BLaER1 treated with 17β-estradiol and CSF1 and Interleukin-3, amounts not matched to agents 10 nM and 100 nM (cell line): ENCODE measurements around the gene PDXK.

ENCODE experiments used
- H3K27ac ChIP-seq, 11 experiments: shearing (Covaris generic); formaldehyde crosslinking; 2 replicates each; pipeline ENCODE4 v1.8.1; 2022
- H3K27me3 ChIP-seq, 11 experiments: shearing (Covaris generic); formaldehyde crosslinking; 2 replicates each; pipeline ENCODE4 v1.8.1; 2022
- H3K36me3 ChIP-seq, 11 experiments: shearing (Covaris generic); formaldehyde crosslinking; 2 replicates each; pipeline ENCODE4 v1.8.1; 2022
- H3K4me1 ChIP-seq, 10 experiments: shearing (Covaris generic); formaldehyde crosslinking; 2 replicates each; pipeline ENCODE4 v1.8.1; 2022
- H3K4me2 ChIP-seq, 11 experiments: shearing (Covaris generic); formaldehyde crosslinking; 2 replicates each; pipeline ENCODE4 v1.8.1; 2022
- H3K4me3 ChIP-seq, 10 experiments: shearing (Covaris generic); formaldehyde crosslinking; 2 replicates each; pipeline ENCODE4 v1.8.1; 2022
- H3K9ac ChIP-seq, 11 experiments: shearing (Covaris generic); formaldehyde crosslinking; 2 replicates each; pipeline ENCODE4 v1.8.1; 2022
- H3K9me3 ChIP-seq, 11 experiments: shearing (Covaris generic); formaldehyde crosslinking; replicated peaks in 1 of 11; 2 replicates each; pipeline ENCODE4 v1.8.1; 2022
- H4K20me1 ChIP-seq, 11 experiments: shearing (Covaris generic); formaldehyde crosslinking; 2 replicates each; pipeline ENCODE4 v1.8.1; 2022
- Cebpa-rat ChIP-seq, 11 experiments: shearing (Covaris generic); IDR thresholded peaks; 2 replicates each; pipeline ENCODE4 v1.8.1; 2022

PDXK gene

DNA sequence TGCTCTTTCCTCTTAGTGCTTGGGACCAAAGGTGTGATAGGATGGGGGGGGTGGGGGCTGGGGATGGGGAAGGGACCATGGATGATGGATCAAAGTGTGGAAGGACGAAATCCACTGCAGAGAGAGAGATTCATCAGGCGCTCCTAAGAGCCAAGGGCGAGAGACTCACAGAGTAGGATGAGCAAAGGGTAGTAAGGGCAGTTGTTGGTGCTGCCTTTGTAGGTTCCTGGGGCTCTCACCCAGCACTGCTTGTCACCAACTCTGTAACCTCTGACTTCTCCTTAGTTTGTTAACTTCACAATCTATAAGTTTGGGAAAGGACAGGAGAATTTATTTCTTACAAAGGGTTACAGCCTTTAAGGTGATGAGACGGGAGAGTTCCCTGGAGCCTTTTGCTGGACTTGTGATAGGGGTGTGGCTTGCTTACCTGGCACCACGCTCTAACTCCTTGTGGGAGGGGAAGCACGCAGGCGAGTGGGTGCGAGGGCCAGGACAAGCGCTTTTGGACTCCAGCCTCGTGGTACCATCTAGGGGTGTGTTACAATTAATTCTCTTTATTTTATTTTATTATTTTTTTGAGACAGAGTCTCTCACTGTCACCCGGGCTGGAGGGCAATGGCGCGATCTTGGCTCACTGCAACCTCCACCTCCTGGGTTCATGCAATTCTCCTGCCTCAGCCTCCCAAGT lies 1.6 kb upstream of the PDXK start:
- peaks cover 49 to 56% (median 53%) of the 10 kb centered on the region in 10 experiments for H3K4me1 ChIP-seq
- no peak for TF ChIP-seq Cebpa-rat (IDR thresholded peaks at IDR 0.05)
- H3K27ac ChIP-seq = no peak overlapping the region
- peaks cover 26 to 40% (median 32%) of the 10 kb centered on the region in 11 experiments for H4K20me1 ChIP-seq
- no peak overlapping the region for H3K4me3 ChIP-seq
- H3K9ac ChIP-seq = no peak overlapping the region
- H3K36me3 ChIP-seq = peaks cover 0 to 18% (median 4%) of the 10 kb centered on the region in 11 experiments; a peak in 7 of 22 replicates
- H3K4me2 ChIP-seq = peak overlapping the region; percentile 45 to 100 (median 98)
- H3K9me3 ChIP-seq = no peaks in the 10 kb centered on the region
- peaks cover 7 to 42% (median 20%) of the 10 kb centered on the region in 11 experiments; a peak in 18 of 22 replicates for H3K27me3 ChIP-seq

GRCh38 chr21:43717967-43718871 lies 710 bp upstream of the PDXK start:
- peaks cover 0 to 26% (median 5%) of the 10 kb centered on the region in 11 experiments; a peak in 12 of 22 replicates for H3K36me3 ChIP-seq
- peaks cover 49 to 65% (median 62%) of the 10 kb centered on the region in 10 experiments for H3K4me1 ChIP-seq
- peak overlapping the region; percentile 74 to 100 (median 96) for H3K4me3 ChIP-seq
- TF ChIP-seq Cebpa-rat (IDR thresholded peaks at IDR 0.05) = no peak
- H3K9ac ChIP-seq = peak overlapping the region; percentile 59 to 93 (median 89); a peak in 21 of 22 replicates
- peaks cover 33 to 48% (median 36%) of the 10 kb centered on the region in 11 experiments for H4K20me1 ChIP-seq
- H3K4me2 ChIP-seq = peak overlapping the region; percentile 76 to 100 (median 98)
- H3K27ac ChIP-seq = peak overlapping the region in 10 of 11 experiments; percentile 34 to 90 (median 86); a peak in 20 of 22 replicates
- H3K27me3 ChIP-seq = peaks cover 7 to 42% (median 20%) of the 10 kb centered on the region in 11 experiments; a peak in 18 of 22 replicates
- no peaks in the 10 kb centered on the region for H3K9me3 ChIP-seq

DNA sequence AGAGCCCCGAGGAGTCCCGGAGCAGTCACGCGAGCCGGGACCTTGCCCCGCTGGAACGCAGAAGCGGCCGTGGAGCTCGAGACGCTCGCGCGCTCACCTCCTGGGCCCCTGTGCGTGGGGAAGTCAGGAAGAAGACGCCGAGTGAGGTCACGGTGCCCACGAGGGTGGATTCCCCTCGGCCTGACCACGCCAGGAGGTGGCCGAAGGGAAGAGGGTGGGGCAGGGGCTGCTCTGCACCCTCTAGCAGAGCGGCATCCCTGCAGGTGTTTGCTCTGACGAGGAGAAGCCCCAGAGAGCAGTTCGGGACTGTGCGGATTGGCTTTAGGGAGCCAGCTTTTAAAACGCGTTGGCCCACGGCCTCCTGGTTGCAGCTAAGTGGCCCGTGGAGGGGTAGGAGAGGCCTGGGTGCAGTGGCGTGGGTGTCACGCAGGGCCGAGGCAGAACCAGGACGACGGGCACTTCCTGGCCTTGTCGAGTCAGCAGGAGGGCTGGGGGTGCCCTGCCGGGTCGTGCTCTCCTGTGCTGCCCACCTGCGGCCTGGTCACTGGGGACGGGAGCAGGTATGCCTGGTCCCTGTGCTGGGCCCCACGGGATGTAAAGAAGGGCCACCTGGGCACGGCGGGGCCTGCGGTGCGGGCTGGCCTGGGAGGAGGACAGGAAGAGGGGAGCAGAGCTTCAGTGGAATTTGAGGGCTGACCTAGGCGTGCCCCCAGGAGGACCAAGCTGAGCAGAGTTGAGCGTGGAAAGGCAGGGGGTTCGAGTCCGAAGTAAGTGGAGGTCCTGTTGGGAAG lies 1.0 kb downstream of the PDXK start:
- peaks cover 0 to 40% (median 18%) of the 10 kb centered on the region in 11 experiments; a peak in 20 of 22 replicates for H3K36me3 ChIP-seq
- H3K9ac ChIP-seq = peak overlapping the region; percentile 82 to 93 (median 90)
- TF ChIP-seq Cebpa-rat (IDR thresholded peaks at IDR 0.05) = no peak
- H3K4me3 ChIP-seq = peak overlapping the region; percentile 74 to 100 (median 96)
- H3K27ac ChIP-seq = peak overlapping the region; percentile 71 to 90 (median 86)
- peak overlapping the region; percentile 87 to 100 (median 99) for H3K4me2 ChIP-seq
- H3K9me3 ChIP-seq = no peaks in the 10 kb centered on the region
- H4K20me1 ChIP-seq = peaks cover 33 to 58% (median 46%) of the 10 kb centered on the region in 11 experiments
- peaks cover 7 to 42% (median 20%) of the 10 kb centered on the region in 11 experiments; a peak in 18 of 22 replicates for H3K27me3 ChIP-seq
- peaks cover 65 to 82% (median 79%) of the 10 kb centered on the region in 10 experiments for H3K4me1 ChIP-seq

DNA sequence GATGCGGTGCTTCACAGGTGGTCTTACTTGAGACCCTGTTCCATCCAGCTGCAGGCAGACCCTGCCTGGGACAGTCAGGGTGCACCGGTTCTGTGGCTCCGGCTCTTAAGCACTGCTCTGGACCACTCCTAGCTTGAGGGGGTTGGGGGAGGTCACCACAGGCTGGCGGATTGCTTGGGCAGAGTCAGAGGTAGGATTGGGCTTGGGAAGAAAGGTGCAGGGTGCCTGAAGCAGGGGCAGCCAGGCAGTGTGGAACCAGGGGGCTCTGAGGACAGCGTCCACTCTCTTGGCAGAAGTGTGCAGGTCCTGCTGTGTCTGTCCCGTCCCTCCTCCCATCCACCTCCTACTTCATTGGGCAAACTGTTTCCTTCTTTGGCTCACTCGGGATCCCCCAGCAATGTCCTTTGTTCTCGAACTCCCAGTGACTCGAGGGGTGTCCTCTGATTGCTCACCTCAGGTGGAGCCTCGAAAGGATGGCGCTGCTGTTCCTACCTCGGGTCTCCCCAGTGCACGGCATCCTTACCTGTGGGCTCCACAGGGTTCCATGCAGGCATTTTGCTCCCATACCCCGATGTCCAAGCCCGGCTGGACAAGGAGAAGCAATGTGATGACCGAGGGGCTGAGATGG lies 1.7 kb downstream of the PDXK start:
- Histone ChIP-seq H4K20me1 (peaks cover 33 to 60% (median 46%) of the 10 kb centered on the region in 11 experiments), H3K9me3 (no peaks in the 10 kb centered on the region), H3K27me3 (peaks cover 7 to 38% (median 20%) of the 10 kb centered on the region in 11 experiments; a peak in 18 of 22 replicates), H3K4me2 (peak overlapping the region; percentile 87 to 100 (median 99)), H3K4me1 (peaks cover 72 to 89% (median 86%) of the 10 kb centered on the region in 10 experiments), H3K27ac (peak overlapping the region in 6 of 11 experiments; percentile 85 to 88 (median 87); a peak in 6 of 22 replicates), H3K36me3 (peaks cover 0 to 40% (median 18%) of the 10 kb centered on the region in 11 experiments; a peak in 20 of 22 replicates), H3K4me3 (peak overlapping the region; percentile 74 to 100 (median 96)), H3K9ac (peak overlapping the region; percentile 82 to 93 (median 90))
- TF ChIP-seq Cebpa-rat (IDR thresholded peaks at IDR 0.05) = no peak

- TF ChIP-seq Cebpa-rat (IDR thresholded peaks at IDR 0.05) = no peak
- Histone ChIP-seq H3K4me1 (peaks cover 72 to 90% (median 87%) of the 10 kb centered on the region in 10 experiments), H3K36me3 (peaks cover 0 to 40% (median 18%) of the 10 kb centered on the region in 11 experiments; a peak in 20 of 22 replicates), H4K20me1 (peaks cover 33 to 65% (median 46%) of the 10 kb centered on the region in 11 experiments), H3K9ac (peak overlapping the region in 7 of 11 experiments; percentile 29 to 92 (median 90); a peak in 11 of 22 replicates), H3K9me3 (no peaks in the 10 kb centered on the region), H3K4me3 (peak overlapping the region in 8 of 10 experiments; percentile 89 to 100 (median 96); a peak in 15 of 20 replicates), H3K27me3 (peaks cover 7 to 33% (median 16%) of the 10 kb centered on the region in 11 experiments; a peak in 18 of 22 replicates), H3K27ac (no peak overlapping the region), H3K4me2 (peak overlapping the region; percentile 87 to 100 (median 99); a peak in 20 of 22 replicates)
Measured at GRCh38 chr21:43721206-43721605, 2.3 kb downstream of the PDXK start.

DNA sequence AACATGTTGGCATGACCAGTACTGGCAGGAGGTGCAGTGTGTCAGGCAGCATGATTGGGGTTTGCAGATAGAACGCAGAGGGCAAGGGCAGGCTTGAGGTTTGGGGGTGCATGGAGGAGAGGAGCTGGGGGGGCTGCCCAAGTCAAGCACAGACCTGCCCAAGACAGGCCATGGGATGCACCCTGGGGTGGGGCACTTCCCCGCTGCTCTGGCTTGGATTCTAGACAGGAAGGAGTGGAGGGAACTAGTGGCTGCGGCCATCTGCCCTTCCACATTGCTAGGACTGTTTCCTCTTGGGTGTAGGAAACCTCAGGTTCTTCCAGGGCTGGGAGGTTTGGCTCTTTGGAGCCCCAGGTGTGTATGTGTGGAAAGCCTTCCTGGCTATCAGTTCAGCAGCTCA lies 3.0 kb downstream of the PDXK start:
- peak overlapping the region in 6 of 11 experiments; percentile 12 to 92 (median 64); a peak in 8 of 22 replicates for H3K9ac ChIP-seq
- peaks cover 33 to 71% (median 46%) of the 10 kb centered on the region in 11 experiments for H4K20me1 ChIP-seq
- peak overlapping the region in 4 of 11 experiments; percentile 5 to 29 (median 16); a peak in 4 of 22 replicates for H3K27ac ChIP-seq
- H3K4me3 ChIP-seq = peak overlapping the region in 7 of 10 experiments; percentile 89 to 100 (median 96); a peak in 14 of 20 replicates
- peaks cover 0 to 40% (median 18%) of the 10 kb centered on the region in 11 experiments; a peak in 20 of 22 replicates for H3K36me3 ChIP-seq
- H3K4me1 ChIP-seq = peaks cover 72 to 90% (median 87%) of the 10 kb centered on the region in 10 experiments
- no peak for TF ChIP-seq Cebpa-rat (IDR thresholded peaks at IDR 0.05)
- H3K27me3 ChIP-seq = peaks cover 7 to 29% (median 13%) of the 10 kb centered on the region in 11 experiments; a peak in 18 of 22 replicates
- no peaks in the 10 kb centered on the region for H3K9me3 ChIP-seq
- peak overlapping the region in 10 of 11 experiments; percentile 87 to 100 (median 99); a peak in 19 of 22 replicates for H3K4me2 ChIP-seq

DNA sequence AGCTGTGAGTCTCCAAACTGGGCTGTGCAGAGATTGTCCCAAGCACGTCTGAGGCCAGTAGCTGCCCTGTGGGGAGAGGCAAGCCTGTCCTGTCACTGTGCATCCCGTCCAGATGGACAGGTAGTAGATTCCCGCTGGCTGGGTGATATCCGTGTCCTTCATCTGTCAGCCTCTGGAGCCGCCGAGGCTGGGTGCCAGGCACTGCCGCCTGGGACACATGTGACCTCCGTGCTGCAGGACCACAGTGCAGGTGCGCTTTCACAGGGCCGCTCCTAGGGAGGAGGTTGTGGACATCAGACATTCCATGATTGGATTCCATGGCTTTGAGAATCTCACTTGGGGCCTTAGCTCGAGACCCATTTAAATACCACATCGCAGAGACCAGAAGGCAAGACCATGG lies 4.7 kb downstream of the PDXK start:
- TF ChIP-seq Cebpa-rat (IDR thresholded peaks at IDR 0.05) = no peak
- H3K4me2 ChIP-seq = peak overlapping the region; percentile 93 to 100 (median 99)
- H3K36me3 ChIP-seq = peaks cover 0 to 40% (median 18%) of the 10 kb centered on the region in 11 experiments; a peak in 20 of 22 replicates
- H4K20me1 ChIP-seq = peaks cover 33 to 79% (median 46%) of the 10 kb centered on the region in 11 experiments
- peak overlapping the region in 3 of 10 experiments; percentile 8 to 46 (median 24); a peak in 1 of 20 replicates for H3K4me3 ChIP-seq
- H3K27me3 ChIP-seq = peaks cover 0 to 21% (median 13%) of the 10 kb centered on the region in 11 experiments; a peak in 10 of 22 replicates
- peaks cover 72 to 90% (median 88%) of the 10 kb centered on the region in 10 experiments for H3K4me1 ChIP-seq
- no peaks in the 10 kb centered on the region for H3K9me3 ChIP-seq
- H3K9ac ChIP-seq = peak overlapping the region in 8 of 11 experiments; percentile 16 to 80 (median 77); a peak in 8 of 22 replicates
- H3K27ac ChIP-seq = peak overlapping the region in 8 of 11 experiments; percentile 82 to 91 (median 88); a peak in 16 of 22 replicates
